ENCODE data around the gene SLC22A1.

SLC22A1 gene

GRCh38 chr6:160106701-160107100, 14.9 kb upstream of the SLC22A1 start (continued):
- TF ChIP-seq ZNF777 (tag by site-specific recombination; IDR thresholded peaks at IDR 0.05; ENCODE audit: borderline replicate concordance): no peak

GRCh38 chr6:160108077-160108476, 13.5 kb upstream of the SLC22A1 start:
- POLR2A ChIA-PET: no interaction called here
- Histone ChIP-seq H3K27ac (ENCODE audit: extremely low read depth, low read depth, low read length) (no peak overlapping the region), H3K4me1 (ENCODE audit: control insufficient read depth, insufficient read depth, low read length) (no peaks in the 10 kb centered on the region), H3K4me3 (ENCODE audit: low read depth, low read length) (no peak overlapping the region), H3K36me3 (ENCODE audit: control insufficient read depth in 2 of 2, insufficient read depth in 1 of 2, low read length in 2 of 2) (peaks cover 0 to 68% of the 10 kb centered on the region in 2 experiments; a peak in 1 of 3 replicates), H3K9me3 (ENCODE audit: control insufficient read depth, insufficient read depth, low read depth, low read length) (no peaks in the 10 kb centered on the region)
- TF ChIP-seq ZNF426 (tag by site-specific recombination; IDR thresholded peaks at IDR 0.05) (no peak), PRDM10 (tag by site-specific recombination; IDR thresholded peaks at IDR 0.05) (no peak), ZFP69B (tag by site-specific recombination; IDR thresholded peaks at IDR 0.05) (no peak)
- CTCF ChIA-PET: interaction anchor here (0.6 kb wide), 1 partner anchor 124 kb away, joined by 4 read pairs; no protein-coding TSS in a partner anchor

GRCh38 chr6:160110586-160111123, 11.0 kb upstream of the SLC22A1 start:
- ChIA-PET POLR2A (no interaction called here), CTCF (interaction anchor here (1.0 to 1.3 kb wide), 3 partner anchors 11 to 36 kb away, joined by 3 to 6 read pairs (median 3); no protein-coding TSS in a partner anchor)
- Histone ChIP-seq H3K9me3 (ENCODE audit: control insufficient read depth, insufficient read depth, low read depth, low read length) (no peaks in the 10 kb centered on the region), H3K27ac (ENCODE audit: extremely low read depth, low read depth, low read length) (no peak overlapping the region), H3K4me1 (ENCODE audit: control insufficient read depth, insufficient read depth, low read length) (no peaks in the 10 kb centered on the region), H3K4me3 (ENCODE audit: low read depth, low read length) (no peak overlapping the region), H3K36me3 (ENCODE audit: control insufficient read depth in 2 of 2, insufficient read depth in 1 of 2, low read length in 2 of 2) (peaks cover 0 to 47% of the 10 kb centered on the region in 2 experiments; a peak in 1 of 3 replicates)
- TF ChIP-seq ZNF529 (tag by site-specific recombination; IDR thresholded peaks at IDR 0.05; ENCODE audit: insufficient replicate concordance) (no peak), ZNF571 (tag by site-specific recombination; IDR thresholded peaks at IDR 0.05) (no peak), ZBTB21 (tag by site-specific recombination; IDR thresholded peaks at IDR 0.05) (no peak), PBX3 (CRISPR knock-in tag; IDR thresholded peaks at IDR 0.05) (no peak), ZNF292 (tag by site-specific recombination; IDR thresholded peaks at IDR 0.05; ENCODE audit: borderline replicate concordance, low read depth) (no peak), GLIS1 (tag by site-specific recombination; IDR thresholded peaks at IDR 0.05) (no peak), ZNF561 (tag by site-specific recombination; IDR thresholded peaks at IDR 0.05; ENCODE audit: borderline replicate concordance) (no peak), KLF9 (tag by site-specific recombination; IDR thresholded peaks at IDR 0.05; ENCODE audit: low read depth) (no peak), ZNF645 (tag by site-specific recombination; IDR thresholded peaks at IDR 0.05) (no peak), PATZ1 (tag by site-specific recombination; IDR thresholded peaks at IDR 0.05) (no peak), ATF2 (tag by site-specific recombination; IDR thresholded peaks at IDR 0.05; ENCODE audit: low read depth) (no peak), MEIS1 (CRISPR knock-in tag; IDR thresholded peaks at IDR 0.05; ENCODE audit: borderline replicate concordance) (no peak), ZBTB6 (tag by site-specific recombination; IDR thresholded peaks at IDR 0.05) (no peak), ZNF148 (tag by site-specific recombination; IDR thresholded peaks at IDR 0.05; ENCODE audit: borderline replicate concordance) (no peak)
